ENCODE measurements around the gene C1QTNF7. TPM values are rescaled to one million over a fixed set of nuclear protein-coding genes. Genes with fewer than 3 reads are reported as not detected.

C1QTNF7 gene
- total RNA-seq, 1 donor from 2014 or later: not detected

DNA sequence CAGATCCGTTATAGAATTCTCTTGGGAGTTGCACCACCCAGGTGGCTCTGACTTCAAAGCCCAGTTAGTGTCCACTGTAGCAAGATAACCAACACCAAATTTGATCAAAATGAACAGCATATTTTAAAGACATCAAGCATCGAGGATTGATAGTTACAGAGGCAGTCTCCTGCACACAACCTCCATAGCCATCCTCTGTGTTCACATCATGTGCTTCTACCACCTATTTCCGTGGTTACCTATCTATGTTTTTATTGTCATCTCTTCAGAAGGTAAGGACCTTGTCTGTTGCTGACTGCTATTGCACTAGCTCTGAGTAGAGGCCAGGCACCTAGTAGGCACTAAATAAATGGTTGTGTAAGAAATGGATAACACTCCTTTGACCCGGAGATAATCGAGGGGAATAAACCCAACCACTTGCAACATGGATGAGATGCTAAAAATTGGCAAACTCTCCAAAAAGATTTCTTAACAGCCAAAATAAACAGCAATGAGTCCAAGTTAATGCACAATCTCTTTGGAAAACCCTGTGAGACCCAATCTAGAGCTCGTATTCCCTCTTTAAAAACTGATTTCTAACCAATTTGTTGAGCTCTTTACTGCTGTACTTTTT, 14.7 kb upstream of the C1QTNF7 start:
- ATAC-seq (ENCODE audit: low read depth) (peak; percentile 11), DNase-seq (no peak)
- ChIA-PET CTCF (interaction anchor here (1.1 to 1.5 kb wide), 2 partner anchors 12 to 14 kb away, joined by 3 read pairs; no protein-coding TSS in a partner anchor), POLR2A (no interaction called here)
- Mint-ChIP-seq H3K4me1 (peaks cover 81% of the 10 kb centered on the region), H3K9me3 (no peaks in the 10 kb centered on the region), H3K36me3 (ENCODE audit: low read depth) (no peaks in the 10 kb centered on the region), H3K27ac (peak overlapping the region; percentile 63), H3K27me3 (no peaks in the 10 kb centered on the region), H3K4me3 (peak overlapping the region; percentile 17)
- no peak for TF ChIP-seq CTCF (IDR thresholded peaks at IDR 0.05)
- intact Hi-C loops (cut with micrococcal nuclease): loop anchor here (5.0 to 10.0 kb wide), 2 partner anchors 239 to 812 kb away; partner anchors contain the start of gene TAPT1

- POLR2A ChIA-PET: interaction anchor here (0.7 kb wide), 1 partner anchor 163 kb away, joined by 5 read pairs; no protein-coding TSS in a partner anchor
- intact Hi-C loops (cut with micrococcal nuclease): loop anchor here (1.0 to 10.0 kb wide), 3 partner anchors 44 to 811 kb away; partner anchors contain the start of gene TAPT1
- no peaks in the 10 kb centered on the region for H3K27me3 Mint-ChIP-seq
- DNase-seq (no peak), ATAC-seq (ENCODE audit: low read depth) (no peak)
- H3K36me3 Mint-ChIP-seq (ENCODE audit: low read depth): no peaks in the 10 kb centered on the region
- peak overlapping the region; percentile 63 for H3K27ac Mint-ChIP-seq
- CTCF ChIA-PET: interaction anchor here (1.1 to 1.5 kb wide), 2 partner anchors 13 to 14 kb away, joined by 3 read pairs; no protein-coding TSS in a partner anchor
- peak overlapping the region; percentile 8 for H3K4me3 Mint-ChIP-seq
- no peak for TF ChIP-seq CTCF (IDR thresholded peaks at IDR 0.05)
- H3K9me3 Mint-ChIP-seq: no peaks in the 10 kb centered on the region
- peaks cover 85% of the 10 kb centered on the region for H3K4me1 Mint-ChIP-seq
Observed at GRCh38 chr4:15413623-15414019, 14.2 kb upstream of the C1QTNF7 start.

GRCh38 chr4:15414551-15415091, 13.2 kb upstream of the C1QTNF7 start:
- no peak for ATAC-seq (ENCODE audit: low read depth)
- Mint-ChIP-seq H3K4me3 (peak overlapping the region; percentile 42), H3K4me1 (peaks cover 81% of the 10 kb centered on the region), H3K9me3 (no peaks in the 10 kb centered on the region), H3K27ac (peak overlapping the region; percentile 69), H3K27me3 (no peaks in the 10 kb centered on the region), H3K36me3 (ENCODE audit: low read depth) (no peaks in the 10 kb centered on the region)
- intact Hi-C loops (cut with micrococcal nuclease): loop anchor here (1.0 to 10.0 kb wide), 4 partner anchors 43 to 810 kb away; partner anchors contain the start of genes CPEB2 and TAPT1
- CTCF ChIA-PET: interaction anchor here (1.5 kb wide), 1 partner anchor 15 kb away, joined by 3 read pairs; no protein-coding TSS in a partner anchor
- no peak for TF ChIP-seq CTCF (IDR thresholded peaks at IDR 0.05)
- POLR2A ChIA-PET: no interaction called here
- no peak for DNase-seq

DNA sequence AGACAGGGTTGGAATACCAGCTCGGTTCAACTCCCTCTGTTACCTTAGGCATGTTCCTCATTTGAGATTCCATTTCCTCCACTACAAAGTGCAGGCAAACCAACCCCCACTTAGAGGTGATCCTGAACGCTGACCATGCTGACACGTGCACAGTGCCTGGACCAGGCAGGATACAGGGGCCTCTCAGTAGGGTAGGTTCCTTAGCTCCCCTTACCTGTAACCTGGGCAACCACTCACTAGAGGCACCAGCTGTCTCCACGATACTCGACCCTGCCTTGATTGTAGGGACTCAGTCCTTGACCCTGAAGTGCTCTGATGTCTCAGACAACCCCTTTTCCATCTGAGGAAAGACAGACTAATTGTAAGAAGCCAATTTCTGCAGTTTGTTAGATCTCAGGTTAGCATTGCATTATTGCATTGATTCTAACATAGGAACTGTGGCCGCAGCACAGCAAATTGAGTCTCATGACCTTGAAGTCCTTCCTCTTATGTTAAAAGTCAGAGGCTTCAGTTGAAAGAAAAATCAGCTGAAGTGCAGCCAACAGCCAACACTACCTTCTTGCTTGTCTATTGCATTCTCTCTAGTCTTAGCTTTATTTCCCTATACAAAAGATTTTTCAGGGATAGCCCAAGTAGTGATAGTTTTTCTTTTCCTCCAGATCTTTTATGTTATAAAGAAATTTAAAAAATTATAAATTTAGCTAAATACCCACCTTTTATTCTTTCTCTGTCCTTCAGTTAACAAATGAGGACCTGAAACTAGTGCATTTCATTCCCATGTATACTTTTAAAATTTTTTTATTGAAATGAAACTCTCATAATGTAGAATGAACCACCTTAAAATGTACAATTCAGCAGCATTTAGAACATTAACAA, 11.2 kb upstream of the C1QTNF7 start:
- Mint-ChIP-seq H3K9me3 (no peaks in the 10 kb centered on the region), H3K4me3 (peak overlapping the region; percentile 55), H3K4me1 (peaks cover 63% of the 10 kb centered on the region), H3K27me3 (no peaks in the 10 kb centered on the region), H3K36me3 (ENCODE audit: low read depth) (no peaks in the 10 kb centered on the region), H3K27ac (peak overlapping the region; percentile 82)
- ChIA-PET POLR2A (interaction anchor here (0.9 kb wide), 1 partner anchor 15 kb away, joined by 3 read pairs; no protein-coding TSS in a partner anchor), CTCF (interaction anchor here (0.9 to 1.2 kb wide), 2 partner anchors 15 to 41 kb away, joined by 3 to 8 read pairs; no protein-coding TSS in a partner anchor)
- intact Hi-C loops (cut with micrococcal nuclease): loop anchor here (2.0 to 10.0 kb wide), 3 partner anchors 16 to 808 kb away; partner anchors contain the start of genes CPEB2 and TAPT1
- ATAC-seq (ENCODE audit: low read depth): peak; percentile 48
- no peak for TF ChIP-seq CTCF (IDR thresholded peaks at IDR 0.05)
- no peak for DNase-seq
